CMK (cell line): ENCODE measurements around the gene OR6K2.

ENCODE experiments used
- DNase-seq: peaks from one replicate; pipeline ENCODE4 v3.0.0-alpha.2; 2010; ENCODE audit warnings: low read depth

OR6K2 gene

GRCh38 chr1:158685085-158685484 is 15.4 kb downstream of the OR6K2 start:
- no peak for DNase-seq

DNA sequence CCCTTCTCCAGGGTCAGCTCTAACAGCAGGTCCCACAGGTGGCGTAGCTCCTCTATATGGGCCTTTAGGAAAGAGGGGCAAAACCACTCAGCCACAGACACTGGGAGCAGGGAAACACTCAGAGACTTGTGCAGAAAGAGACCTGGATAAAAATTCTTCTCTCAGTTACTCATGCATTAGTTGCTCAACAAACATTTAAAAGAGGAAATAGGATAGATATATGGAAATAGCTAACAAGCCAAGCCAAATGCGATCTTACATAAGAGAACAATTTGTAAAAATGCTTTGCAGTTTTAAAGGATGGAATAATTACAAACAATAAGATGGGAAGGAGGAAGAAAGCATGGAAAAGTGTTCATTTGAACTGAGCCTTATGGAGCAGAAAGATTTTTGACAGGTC is 18.8 kb downstream of the OR6K2 start:
- no peak for DNase-seq

DNA sequence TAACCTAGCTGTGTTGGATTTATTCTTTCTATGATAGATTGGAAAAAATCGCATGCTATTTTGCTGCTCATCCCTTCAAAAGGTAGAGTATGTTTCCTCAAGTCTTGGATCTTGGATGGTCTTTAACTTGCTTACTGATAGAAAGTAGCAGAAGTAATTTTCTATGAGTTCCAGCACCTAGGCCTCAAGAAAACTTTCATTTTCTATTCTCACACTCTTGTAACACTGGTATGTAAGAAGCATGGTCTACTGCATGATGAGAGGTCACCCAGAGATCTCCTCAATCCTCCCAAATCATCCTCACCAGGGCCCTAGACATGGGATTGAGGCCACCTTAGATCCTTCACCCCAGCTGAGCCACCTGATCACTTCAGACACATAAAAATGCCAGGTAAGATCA is 21.2 kb downstream of the OR6K2 start:
- no peak for DNase-seq

GRCh38 chr1:158675563-158676323 is 24.7 kb downstream of the OR6K2 start:
- DNase-seq = no peak

DNA sequence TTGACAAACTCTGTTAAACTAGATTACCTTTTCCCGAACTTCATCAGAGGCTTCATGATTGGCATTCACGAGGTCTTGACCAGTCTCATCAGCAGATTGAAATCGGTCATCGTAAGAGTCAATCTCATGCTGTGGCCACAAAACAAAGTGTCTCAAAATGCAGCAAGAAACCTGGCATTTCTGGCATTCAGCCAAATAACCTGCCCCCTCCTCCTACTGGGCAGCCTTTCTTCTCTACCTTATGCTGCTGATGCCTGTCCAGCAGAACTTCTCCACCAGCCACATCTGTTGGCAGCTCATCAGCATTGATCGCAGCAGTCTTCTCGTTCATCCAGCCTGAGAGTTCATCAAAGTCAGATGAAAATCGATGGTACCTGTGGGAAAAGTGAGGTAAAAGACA is 26.1 kb downstream of the OR6K2 start:
- DNase-seq = no peak

DNA sequence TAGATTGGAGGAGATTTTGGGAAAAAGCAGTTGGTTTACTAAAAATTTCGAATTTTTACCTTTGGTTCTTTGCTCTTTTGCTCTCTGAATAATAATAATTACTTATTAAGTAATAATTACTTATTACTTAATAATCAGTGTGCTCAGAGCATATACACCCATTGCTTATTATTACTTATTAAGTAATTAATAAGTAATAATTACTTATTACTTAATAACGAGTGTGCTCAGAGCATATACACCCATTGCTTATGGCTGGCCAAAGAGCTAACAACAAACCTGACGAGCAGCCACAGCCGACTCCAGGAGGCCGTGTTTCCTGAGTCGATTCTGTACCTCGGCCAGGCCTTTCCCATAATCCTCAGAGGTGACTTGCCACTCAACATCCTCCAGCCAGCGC is 34.4 kb downstream of the OR6K2 start:
- no peak for DNase-seq

GRCh38 chr1:158654571-158654970 is 45.9 kb downstream of the OR6K2 start:
- DNase-seq = no peak

GRCh38 chr1:158654086-158654485 is 46.4 kb downstream of the OR6K2 start:
- DNase-seq = no peak

DNA sequence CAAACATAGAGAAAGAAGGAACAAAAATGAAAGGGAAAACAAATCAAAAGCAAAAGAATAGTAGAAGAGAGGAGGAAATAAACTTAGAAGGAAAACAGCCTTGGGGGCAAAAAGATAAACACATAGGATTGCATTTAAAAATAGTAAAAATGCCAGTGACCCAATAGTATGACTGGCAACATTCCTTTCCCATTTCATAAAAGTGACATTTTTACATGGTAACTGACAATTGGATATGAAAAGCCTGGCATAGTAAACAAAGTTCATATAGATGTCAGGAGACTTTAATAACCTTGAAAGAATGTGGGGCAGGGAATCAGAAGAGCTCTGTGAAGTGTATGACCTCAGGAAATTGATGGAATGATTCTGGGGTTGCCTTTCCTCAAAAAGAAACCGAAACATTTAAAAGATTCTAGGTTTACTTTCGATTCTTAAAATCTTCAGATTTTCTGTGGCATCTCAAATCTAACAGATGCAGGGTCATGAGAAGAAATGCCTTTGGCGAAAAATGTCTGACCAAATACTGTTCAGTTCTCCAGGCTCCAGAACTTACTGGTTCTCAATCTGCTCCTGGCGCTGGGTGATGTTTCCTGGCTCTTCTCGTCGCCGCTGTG is 47.6 kb downstream of the OR6K2 start:
- no peak for DNase-seq
